K562 (cell line): Measurements from ENCODE around the gene FHIT. TPM values are rescaled to one million over a fixed set of nuclear protein-coding genes. Genes with fewer than 3 reads are reported as not detected.
A peak's percentile ranks its signal among the peaks of the same experiment; 100 is the strongest.

ENCODE experiments used
- ATAC-seq: fragments of 200-7000 bp; cut with Tn5 transposase; 3 replicates; pipeline ENCODE4 v1.9.1; 2020; ENCODE audit warnings: moderate library complexity
- BruUV-seq: library from RNA; stranded (reverse); fragments of 400-500 nt; replicated peaks from 2 replicates; lab custom pipeline; 2021; lab: Mats Ljungman, UMichigan
- CTCF ChIA-PET: fragments of 300-600 bp; formaldehyde crosslinking; extraction: SDS; loops from one replicate; lab custom pipeline; 2021; ENCODE audit warnings: low intra/inter-chr PET ratio; lab: Yijun Ruan, JAX
- POLR2A ChIA-PET: fragments of 300-600, 350-650 bp; sonication (Branson Sonifier 250); formaldehyde crosslinking; extraction: SDS; loops from one replicate; lab custom pipeline; 2021; ENCODE audit warnings: antibody characterized with exemption, inconsistent platforms; lab: Yijun Ruan, JAX
- DNase-seq, 4 experiments: peaks; one replicate each; pipeline versions ENCODE4 v3.0.0 to v3.0.0-alpha.2; 2011 to 2018; ENCODE audit warnings: low spot score in 3 of 4, mixed read lengths in 3 of 4; ENCODE audit errors: extremely low read depth in 1 of 4
- FAIRE-seq: peaks from 2 replicates; lab custom pipeline; 2011; peaks lifted over from hg19 to GRCh38; lab: Jason Lieb, UNC
- H2AFZ ChIP-seq: 2 replicates; pipeline ENCODE4 v1.6.0; 2011; ENCODE audit warnings: low read depth, low read length, control low read depth, inconsistent platforms
- H3K27ac ChIP-seq: fragments of 200-600 bp; 3 replicates; pipeline ENCODE4 v1.8.0; 2011; ENCODE audit warnings: low read depth, mild to moderate bottlenecking, control low read depth, inconsistent platforms, low read length, moderate library complexity, mixed read lengths; ENCODE audit errors: extremely low read depth
- H3K27me3 ChIP-seq, 2 experiments: fragments of 300-600 bp in 1 of 2; 2 replicates in 1 of 2; 3 replicates in 1 of 2; pipeline versions ENCODE4 v1.6.0 to v1.8.0; 2011; ENCODE audit warnings: inconsistent platforms in 2 of 2, low read length in 2 of 2, mild to moderate bottlenecking in 1 of 2, mixed read lengths in 1 of 2, moderate library complexity in 1 of 2; ENCODE audit not compliant: control insufficient read depth in 2 of 2, insufficient read depth in 2 of 2
- H3K36me3 ChIP-seq: fragments of 300-600 bp; 3 replicates; pipeline ENCODE4 v1.8.0; 2011; ENCODE audit warnings: mild to moderate bottlenecking, low read length, inconsistent platforms; ENCODE audit not compliant: control insufficient read depth, insufficient read depth
- H3K4me1 ChIP-seq, 2 experiments: fragments of 200-600 bp in 1 of 2; replicated peaks in 1 of 2; 2 replicates in 1 of 2; 3 replicates in 1 of 2; pipeline versions ENCODE4 v1.5.1 to v1.8.0; 2011; ENCODE audit warnings: inconsistent platforms in 2 of 2, low read length in 2 of 2, mild to moderate bottlenecking in 1 of 2, mixed read lengths in 1 of 2, moderate library complexity in 1 of 2; ENCODE audit not compliant: control insufficient read depth in 2 of 2, insufficient read depth in 2 of 2
- H3K4me2 ChIP-seq: 2 replicates; pipeline ENCODE4 v1.6.1; 2011; ENCODE audit warnings: low read length, control low read depth, inconsistent platforms, mixed read lengths; ENCODE audit not compliant: insufficient read depth
- H3K4me3 ChIP-seq: fragments of 200-600 bp; sonication (generic), shearing (Covaris generic); 2 replicates; pipeline ENCODE4 v1.5.1; 2016; ENCODE audit warnings: control low read depth, inconsistent platforms
- H3K79me2 ChIP-seq: fragments of 200-600 bp; 3 replicates; pipeline ENCODE4 v1.8.0; 2011; ENCODE audit warnings: low read length, inconsistent platforms; ENCODE audit not compliant: control insufficient read depth, insufficient read depth
- H3K9ac ChIP-seq, 2 experiments: 2 replicates each; pipeline versions ENCODE4 v1.6.0 to v1.6.1; 2011; ENCODE audit warnings: low read depth in 2 of 2, low read length in 2 of 2, control low read depth in 1 of 2, inconsistent platforms in 1 of 2, mild to moderate bottlenecking in 1 of 2, mixed read lengths in 1 of 2; ENCODE audit not compliant: insufficient read depth in 1 of 2
- H3K9me1 ChIP-seq: one replicate; pipeline ENCODE4 v1.6.0; 2011; ENCODE audit warnings: inconsistent platforms, mild to moderate bottlenecking, low read length, moderate library complexity; ENCODE audit not compliant: control insufficient read depth, insufficient read depth
- H3K9me3 ChIP-seq: replicated peaks from 2 replicates; pipeline ENCODE4 v1.5.1; 2011; ENCODE audit warnings: low read depth, low read length, inconsistent platforms; ENCODE audit not compliant: control insufficient read depth, insufficient read depth
- H4K20me1 ChIP-seq: replicated peaks from 2 replicates; pipeline ENCODE4 v1.6.1; 2011; ENCODE audit warnings: low read length, inconsistent platforms, mixed read lengths; ENCODE audit not compliant: control insufficient read depth, insufficient read depth
- ARID1B ChIP-seq: fragments of 450-650 bp; IDR thresholded peaks from 2 replicates; pipeline ENCODE4 v1.6.1; 2016; ENCODE audit warnings: antibody characterized with exemption, mild to moderate bottlenecking, inconsistent platforms
- ATF3 ChIP-seq, 2 experiments: fragments of 450-650 bp in 1 of 2; sonication (generic) in 1 of 2; formaldehyde crosslinking in 1 of 2; IDR thresholded peaks in 1 of 2; conservative IDR thresholded peaks in 1 of 2; 2 replicates each; pipeline versions ENCODE4 v1.6.1 to v1.8.1; 2016 to 2023; ENCODE audit warnings: mild to moderate bottlenecking in 2 of 2, moderate library complexity in 2 of 2, inconsistent platforms in 1 of 2, missing genetic modification reagents in 1 of 2
- BRF1 ChIP-seq: IDR thresholded peaks from 3 replicates; pipeline ENCODE4 v1.6.1; 2011; ENCODE audit warnings: borderline replicate concordance, mild to moderate bottlenecking; ENCODE audit not compliant: insufficient read length; ENCODE audit errors: extremely low read depth
- CC2D1A ChIP-seq: fragments of 450-650 bp; IDR thresholded peaks from 2 replicates; pipeline ENCODE4 v1.6.1; 2017; ENCODE audit warnings: mild to moderate bottlenecking
- CEBPZ ChIP-seq: fragments of 150-350 bp; IDR thresholded peaks from 2 replicates; pipeline ENCODE4 v1.6.1; 2014; ENCODE audit warnings: low read depth, mild to moderate bottlenecking, low read length, borderline replicate concordance
- HDAC3 ChIP-seq: fragments of 450-650 bp; IDR thresholded peaks from 2 replicates; pipeline ENCODE4 v1.6.1; 2018; ENCODE audit warnings: borderline replicate concordance, mild to moderate bottlenecking, moderate library complexity; ENCODE audit not compliant: partially characterized antibody
- HMG20B ChIP-seq: fragments of 250-450 bp; sonication (Bioruptor Pico); IDR thresholded peaks from 2 replicates; pipeline ENCODE4 v1.5.0; 2021; ENCODE audit warnings: mild to moderate bottlenecking
- MECOM ChIP-seq: fragments of 250-450 bp; sonication (Bioruptor Pico); IDR thresholded peaks from 2 replicates; pipeline ENCODE4 v1.8.0; 2022; ENCODE audit warnings: inconsistent platforms
- NBN ChIP-seq: fragments of 450-650 bp; IDR thresholded peaks from 2 replicates; pipeline ENCODE4 v1.6.1; 2016; ENCODE audit warnings: low read depth, mild to moderate bottlenecking
- NCOA1 ChIP-seq: fragments of 450-650 bp; IDR thresholded peaks from 2 replicates; pipeline ENCODE4 v1.6.1; 2016; ENCODE audit warnings: low read depth
- RFX7 ChIP-seq: fragments of 250-450 bp; sonication (Bioruptor Pico); IDR thresholded peaks from 2 replicates; pipeline ENCODE4 v1.5.1; 2021; ENCODE audit warnings: mild to moderate bottlenecking
- TCF15 ChIP-seq: fragments of 250-450 bp; sonication (Bioruptor Pico); IDR thresholded peaks from 2 replicates; pipeline ENCODE4 v1.8.0; 2022; ENCODE audit warnings: moderate library complexity, mild to moderate bottlenecking, inconsistent platforms
- ZNF699 ChIP-seq: fragments of 250-450 bp; sonication (Bioruptor Pico); IDR thresholded peaks from 2 replicates; pipeline ENCODE4 v1.8.0; 2021; ENCODE audit warnings: mild to moderate bottlenecking, moderate library complexity; ENCODE audit not compliant: insufficient replicate concordance
- WGBS: fragments of 100-300 bp; shearing (Covaris generic); methylation state at CpG from one replicate; pipeline ENCODE4 v1.1.6; 2016; ENCODE audit warnings: low coverage, mixed read lengths; ENCODE audit not compliant: insufficient coverage; ENCODE audit errors: missing lambda C conversion rate; 5-methylcytosine and 5-hydroxymethylcytosine counted together
- in situ Hi-C: fragments of 300-500 bp; cut with MboI; formaldehyde crosslinking; loops from 4 replicates; pipeline ENCODE4 v1.15.0; 2018; ENCODE audit warnings: inconsistent platforms, mixed read lengths
- intact Hi-C: fragments of 100-400 bp; cut with micrococcal nuclease; formaldehyde crosslinking; loops from 2 replicates; pipeline ENCODE4 v1.14.2; 2022
- polyA plus RNA-seq, 8 experiments: library from polyadenylated mRNA; depleted of rRNA in 4 of 8; stranded (reverse) in 5 of 8; unstranded in 3 of 8; fragments of >200 nt; fragmentation: Nextera tagmentation in 2 of 8; fragmentation: Illumina TruSeq in 1 of 8; extraction: Ambion mirVana in 2 of 8; extraction: Trizol in 1 of 8; gene quantifications; 2 replicates each; pipeline versions ENCODE4 v1.2.1 to v1.2.3, GENCODE V29; 2011 to 2014; ENCODE audit warnings: inconsistent platforms in 1 of 8, missing spikeins in 1 of 8
- total RNA-seq, 7 experiments: library from RNA; depleted of rRNA in 6 of 7; stranded (reverse); fragments of >200 nt in 6 of 7; fragmentation: Illumina TruSeq in 2 of 7; extraction: Trizol in 2 of 7; gene quantifications; 2 replicates each; pipeline versions ENCODE4 v1.2.1 to v1.2.3, GENCODE V29; 2011 to 2021; ENCODE audit warnings: low replicate concordance in 1 of 7

The FHIT gene
- total and polyA plus RNA-seq, 9 of the 15 experiments (the other 6 are each of a cell fraction or from before 2014, with no cell fraction given), result 1.7 to 9.1 (median 4.3) TPM

GRCh38 chr3:60217156-60217911 is 1033.9 kb downstream of the FHIT start (continued):
- TF ChIP-seq RFX7 (CRISPR knock-in tag), result no peak
- no peak for TF ChIP-seq NBN
- peak; percentile 54; the same call in 1 of the 2 replicates for TF ChIP-seq ATF3 (IDR thresholded peaks at IDR 0.05)
- no peak for TF ChIP-seq ATF3 (CRISPR knock-in tag; conservative IDR thresholded peaks at IDR 0.05)
- no peak for TF ChIP-seq NCOA1
- TF ChIP-seq ZNF699 (CRISPR knock-in tag), result no peak
- no peak for TF ChIP-seq HMG20B (CRISPR knock-in tag)
- no peak for TF ChIP-seq BRF1
- TF ChIP-seq MECOM (CRISPR knock-in tag), result peak; percentile 20; the same call in 1 of the 2 replicates

DNA sequence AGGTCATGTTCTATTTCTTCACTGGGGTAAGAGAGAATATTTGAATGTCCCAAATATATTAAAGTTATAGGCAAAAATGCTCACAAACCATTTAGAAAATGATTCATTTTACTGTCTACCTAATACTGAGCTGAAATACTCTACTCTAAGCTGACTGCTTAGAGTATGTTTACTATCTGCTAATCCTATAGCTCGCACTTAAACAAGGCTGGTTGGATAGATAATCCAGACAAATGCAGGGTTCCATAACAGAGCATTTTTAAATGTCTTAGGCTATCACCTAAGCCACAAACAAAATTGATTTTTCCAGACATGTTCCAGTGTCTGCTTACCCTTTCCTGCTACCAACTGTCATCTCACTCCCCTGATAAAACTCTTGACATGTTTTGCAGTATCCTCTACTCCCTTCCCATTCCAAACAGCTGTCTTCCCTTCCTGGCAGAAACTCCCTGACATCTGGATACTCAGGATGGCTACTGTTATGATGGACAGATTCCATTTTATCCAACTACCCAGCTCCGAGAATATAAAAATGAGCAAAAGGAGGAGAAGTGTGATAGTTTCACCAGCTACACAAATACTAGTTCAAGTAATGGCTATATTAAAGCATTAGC is 1034.7 kb downstream of the FHIT start:
- in situ Hi-C loops (no loop called here), intact Hi-C loops (no loop called here)
- DNase-seq (peak in 1 of 4 experiments; percentile 7), ATAC-seq (peak; percentile 72), FAIRE-seq (no peak)
- no TSS peak for BruUV-seq
- Histone ChIP-seq H3K27ac (peak overlapping the region; percentile 52; the same call in 2 of the 3 replicates), H3K27me3 (no peaks in the 10 kb centered on the region), H3K4me3 (no peak overlapping the region), H3K9me1 (no peaks in the 10 kb centered on the region), H4K20me1 (no peaks in the 10 kb centered on the region), H2AFZ (no peak overlapping the region), H3K79me2 (no peaks in the 10 kb centered on the region; the same call in 1 of the 3 replicates), H3K9ac (no peak overlapping the region), H3K4me1 (peaks cover 0 to 16% of the 10 kb centered on the region in 2 experiments; a peak in 2 of 5 replicates), H3K4me2 (peak overlapping the region; percentile 37; the same call in 1 of the 2 replicates), H3K36me3 (no peaks in the 10 kb centered on the region), H3K9me3 (no peaks in the 10 kb centered on the region)
- 0% methylated on average over 1 of the region's 2 CpGs for WGBS
- ChIA-PET POLR2A (interaction anchor here (0.7 to 1.1 kb wide), 2 partner anchors 9 to 15 kb away, joined by 3 read pairs; no protein-coding TSS in a partner anchor), CTCF (no interaction called here)
- TF ChIP-seq HDAC3, result no peak
- 0 out of 2 replicates have a peak, but pooled peaks have one; percentile 19 for TF ChIP-seq ARID1B
- TF ChIP-seq CC2D1A, result no peak
- no peak for TF ChIP-seq TCF15 (CRISPR knock-in tag)
- no peak for TF ChIP-seq CEBPZ
